ENCODE data around the gene TCERG1.
A peak's percentile ranks its signal among the peaks of the same experiment; 100 is the strongest.

- TF ChIP-seq CTCF (IDR thresholded peaks at IDR 0.05), result peak; percentile 67 to 94 (median 90)
- TF ChIP-seq POLR2A (IDR thresholded peaks at IDR 0.05), result peak; percentile 8 to 73 (median 73)
These were observed at the start of gene TCERG1 for GRCh38 chr5:146446861-146447733.
